GM12892 (cell line): ENCODE data around the gene KIF3C.

Experiments
- POLR2A ChIP-seq: IDR thresholded peaks from 2 replicates; pipeline ENCODE4 v1.6.1; 2011; ENCODE audit warnings: low read depth, low read length, control low read depth
- POLR2AphosphoS5 ChIP-seq: IDR thresholded peaks from 2 replicates; pipeline ENCODE4 v1.6.1; 2011; ENCODE audit warnings: low read depth, low read length, control low read depth

GRCh38 chr2:26011609-26011989, 29.3 kb upstream of the KIF3C start:
- TF ChIP-seq POLR2A (no peak), POLR2AphosphoS5 (no peak)
